ENCODE data around the gene WDR75.
A peak's percentile ranks its signal among the peaks of the same experiment; 100 is the strongest.
"Not testable (repeated sequence)": the region's sequence is repeated elsewhere in the genome, so short reads cannot be mapped to it uniquely, and the experiment has no call there.

Gene WDR75

DNA sequence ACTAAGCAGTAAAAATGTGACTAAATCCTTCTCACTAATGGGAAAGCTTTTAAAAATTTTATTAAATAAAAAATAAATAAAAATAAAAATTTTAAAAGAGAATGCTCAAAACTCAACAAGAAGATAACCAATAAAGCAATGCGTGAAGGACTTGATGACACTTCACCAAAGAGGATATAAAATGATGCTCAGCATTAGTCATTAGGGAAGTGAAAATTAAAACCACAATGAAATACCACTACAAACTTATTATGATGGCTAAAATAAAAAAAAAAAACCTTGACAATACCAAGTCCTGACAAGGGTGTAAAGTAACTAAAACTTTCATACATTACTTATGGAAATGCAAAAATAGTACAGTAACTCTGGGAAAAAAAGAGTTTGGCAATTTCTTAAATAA is 3.3 kb upstream of the WDR75 start:
- in situ Hi-C loops (cut with MboI; ENCODE audit: low pct_unique_long_range_greater_than_20kb, low sequenced_read_pairs) = no loop called here
- no peak for DNase-seq

DNA sequence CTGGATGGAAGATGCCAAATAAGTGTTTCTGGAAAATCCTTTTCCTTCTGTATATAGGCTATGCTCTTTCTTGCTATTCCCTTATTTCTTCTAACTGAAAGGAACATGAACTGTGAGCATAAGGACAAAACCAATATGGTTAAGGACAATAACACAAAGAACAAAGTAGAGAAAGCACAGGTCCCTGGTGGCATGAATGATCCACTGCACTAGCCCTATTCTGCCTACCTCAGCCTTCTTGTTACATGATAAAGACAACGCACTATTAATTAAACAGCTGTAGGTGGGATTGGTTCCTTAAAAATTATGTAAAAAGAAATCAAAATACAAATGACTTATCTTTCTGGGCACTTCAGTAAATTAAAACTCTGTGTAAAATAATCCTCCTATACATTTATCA is 1.9 kb upstream of the WDR75 start:
- in situ Hi-C loops (cut with MboI; ENCODE audit: low pct_unique_long_range_greater_than_20kb, low sequenced_read_pairs) = no loop called here

GRCh38 chr2:189440644-189440946 is 679 bp upstream of the WDR75 start:
- DNase-seq = no peak
- in situ Hi-C loops (cut with MboI; ENCODE audit: low pct_unique_long_range_greater_than_20kb, low sequenced_read_pairs) = no loop called here

More for the DNA sequence above, 1.9 kb upstream of the WDR75 start:
- peak; percentile 15 for DNase-seq

GRCh38 chr2:189441709-189442074 is 418 bp downstream of the WDR75 start:
- no peak for DNase-seq
- in situ Hi-C loops (cut with MboI; ENCODE audit: low pct_unique_long_range_greater_than_20kb, low sequenced_read_pairs) = no loop called here

DNA sequence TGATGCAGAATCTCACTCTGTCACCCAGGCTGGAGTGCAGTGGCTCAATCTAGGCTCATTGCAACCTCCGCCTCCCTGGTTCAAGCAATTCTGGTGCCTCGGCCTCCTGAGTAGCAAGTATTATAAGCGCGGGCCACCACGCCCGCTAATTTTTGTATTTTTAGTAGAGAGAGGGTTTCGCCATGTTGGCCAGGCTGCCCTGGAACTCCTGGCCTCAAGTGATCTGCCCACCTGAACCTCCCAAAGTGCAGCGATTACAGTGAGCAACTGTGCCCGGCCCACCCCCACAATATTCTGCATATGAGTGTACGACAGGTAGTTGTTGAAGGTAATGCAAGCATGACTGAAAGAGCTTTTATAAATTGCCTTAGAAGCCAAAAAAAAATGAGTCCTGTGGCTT is 1.2 kb downstream of the WDR75 start:
- in situ Hi-C loops (cut with MboI; ENCODE audit: low pct_unique_long_range_greater_than_20kb, low sequenced_read_pairs) = no loop called here
- DNase-seq = no peak

DNA sequence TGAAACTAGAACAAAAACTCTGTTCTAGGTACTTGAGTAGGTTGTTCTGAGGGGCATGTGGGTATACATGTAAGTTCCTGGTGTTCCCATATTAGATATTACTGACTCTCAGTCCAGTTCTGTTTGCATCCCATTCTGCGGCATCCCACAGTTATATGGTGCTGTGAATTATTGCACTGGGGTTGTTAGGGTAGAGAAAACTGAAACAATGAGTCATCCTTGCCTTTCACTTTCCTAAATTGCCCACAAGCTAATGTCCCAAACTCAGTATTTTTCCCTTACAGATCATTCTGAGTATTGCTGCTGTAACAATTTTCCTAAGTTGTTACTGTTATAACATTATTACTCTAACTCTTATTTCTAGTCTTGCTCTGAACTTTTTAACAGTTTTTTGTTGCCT is 3.0 kb downstream of the WDR75 start:
- no peak for DNase-seq
- in situ Hi-C loops (cut with MboI; ENCODE audit: low pct_unique_long_range_greater_than_20kb, low sequenced_read_pairs) = no loop called here

DNA sequence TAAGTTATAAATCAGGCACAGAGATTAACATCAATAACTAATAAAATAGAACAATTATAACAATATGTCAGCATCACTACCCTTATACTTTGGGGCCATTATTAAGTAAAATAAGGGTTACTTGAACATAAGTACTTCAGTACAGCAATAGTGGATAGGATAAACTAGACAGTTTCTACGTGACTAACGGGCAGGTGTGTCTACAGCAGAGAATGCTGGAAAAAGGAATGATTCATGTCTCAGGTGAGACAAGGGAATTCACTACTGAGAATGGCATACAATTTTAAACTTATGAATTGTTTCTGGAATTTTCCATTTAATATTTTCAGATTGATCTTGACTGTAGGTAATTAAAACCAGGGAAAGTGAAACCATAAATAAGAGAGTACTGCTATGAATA is 5.5 kb downstream of the WDR75 start:
- in situ Hi-C loops (cut with MboI; ENCODE audit: low pct_unique_long_range_greater_than_20kb, low sequenced_read_pairs) = no loop called here
- no peak for DNase-seq

DNA sequence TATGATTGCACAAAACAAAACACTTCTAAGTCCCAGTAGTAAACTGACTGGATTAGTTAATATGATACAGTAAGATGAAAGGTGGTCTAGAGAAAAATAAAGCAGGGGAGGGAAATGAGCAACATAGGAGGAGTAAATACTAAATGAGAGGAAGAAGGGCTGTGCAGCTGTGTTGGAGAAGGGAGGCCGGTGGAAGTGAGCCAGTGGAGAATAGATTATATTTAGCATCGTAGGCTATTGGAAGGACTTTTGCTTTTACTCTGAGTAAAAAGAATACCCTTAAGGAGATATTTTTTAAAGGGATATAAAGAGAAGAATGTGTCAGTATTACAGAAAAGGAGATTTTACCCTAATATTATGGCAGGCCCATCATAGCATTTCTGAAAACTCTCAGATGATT is 12.7 kb downstream of the WDR75 start:
- DNase-seq = no peak
- in situ Hi-C loops (cut with MboI; ENCODE audit: low pct_unique_long_range_greater_than_20kb, low sequenced_read_pairs) = no loop called here

DNA sequence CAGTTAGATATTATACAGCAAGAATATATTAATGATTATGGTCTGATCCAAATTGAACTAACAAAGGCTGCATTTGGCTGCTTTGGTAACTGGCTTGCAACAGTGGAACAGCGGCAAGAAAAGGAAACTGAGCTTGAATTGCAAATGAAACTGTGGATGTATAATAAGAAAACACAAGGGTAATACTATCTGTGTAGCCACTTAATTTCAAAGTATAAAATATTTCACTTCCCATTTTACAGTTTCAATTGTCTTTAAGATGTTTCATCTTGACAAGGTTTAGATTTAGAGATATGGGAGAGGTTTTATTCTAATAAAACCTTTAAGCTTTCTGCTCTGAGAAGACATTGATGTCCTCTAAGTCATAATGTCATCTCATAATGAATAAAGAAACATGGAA is 23.8 kb downstream of the WDR75 start:
- DNase-seq = no peak
- in situ Hi-C loops (cut with MboI; ENCODE audit: low pct_unique_long_range_greater_than_20kb, low sequenced_read_pairs) = no loop called here

DNA sequence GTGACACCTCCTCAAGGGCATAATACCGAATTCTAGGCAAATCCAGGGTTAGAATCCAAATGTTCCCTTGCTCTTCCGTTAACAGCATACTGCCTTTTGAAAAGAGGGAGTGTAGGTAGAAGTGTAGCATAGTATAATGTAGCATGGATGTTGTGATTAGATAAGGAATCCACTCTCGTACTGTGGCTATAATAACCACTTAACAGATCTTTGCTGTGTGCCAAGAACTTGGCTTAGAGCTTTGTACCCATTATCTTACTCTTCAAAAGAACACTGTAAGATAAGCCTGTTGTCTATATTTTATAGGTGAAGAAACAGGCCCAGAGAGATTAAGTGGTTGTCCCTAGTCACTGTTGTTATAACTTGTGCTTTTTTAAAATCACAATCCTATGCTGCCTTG is 24.2 kb downstream of the WDR75 start:
- DNase-seq = no peak
- in situ Hi-C loops (cut with MboI; ENCODE audit: low pct_unique_long_range_greater_than_20kb, low sequenced_read_pairs) = no loop called here

GRCh38 chr2:189466046-189466445 is 24.8 kb downstream of the WDR75 start:
- in situ Hi-C loops (cut with MboI; ENCODE audit: low pct_unique_long_range_greater_than_20kb, low sequenced_read_pairs) = no loop called here
- DNase-seq = no peak

DNA sequence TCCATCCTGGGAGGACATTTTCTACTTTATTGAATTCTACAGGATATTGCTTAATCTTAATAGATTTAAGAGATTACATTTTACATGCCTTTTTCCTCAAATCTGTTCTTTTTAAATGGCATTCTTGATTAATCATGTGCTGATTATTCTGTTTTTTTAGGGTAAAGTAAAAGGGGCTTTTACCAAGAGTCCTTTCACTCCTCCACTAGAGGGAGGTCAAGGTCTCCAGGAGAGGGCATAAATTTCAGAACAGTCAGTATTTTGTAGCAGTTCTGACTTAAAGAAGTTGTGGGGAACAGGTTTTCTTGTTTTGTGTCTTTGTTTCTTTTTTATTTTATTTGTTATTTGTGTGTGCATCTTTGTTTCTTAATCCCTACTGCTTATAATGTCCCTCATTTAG is 25.4 kb downstream of the WDR75 start:
- in situ Hi-C loops (cut with MboI; ENCODE audit: low pct_unique_long_range_greater_than_20kb, low sequenced_read_pairs) = no loop called here
- DNase-seq = peak; percentile 33

DNA sequence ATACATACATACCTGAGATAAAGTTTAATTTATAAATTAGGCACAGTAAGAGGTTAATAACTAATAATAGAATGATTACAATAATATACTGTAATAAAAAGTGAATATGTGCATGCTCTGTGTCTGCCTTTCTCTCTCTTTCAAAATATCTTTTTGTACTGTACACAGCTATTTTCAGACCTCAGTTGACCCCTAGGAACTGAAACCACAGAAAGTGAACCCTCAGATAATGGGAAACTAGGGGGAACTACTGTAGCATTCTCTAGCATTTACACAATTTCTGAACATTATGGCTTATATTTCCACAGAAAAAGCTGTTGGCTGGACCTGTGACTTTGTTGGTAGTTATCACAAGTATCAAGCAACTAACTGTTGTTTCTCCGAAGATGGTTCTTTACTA is 25.9 kb downstream of the WDR75 start:
- DNase-seq = no peak
- in situ Hi-C loops (cut with MboI; ENCODE audit: low pct_unique_long_range_greater_than_20kb, low sequenced_read_pairs) = no loop called here

DNA sequence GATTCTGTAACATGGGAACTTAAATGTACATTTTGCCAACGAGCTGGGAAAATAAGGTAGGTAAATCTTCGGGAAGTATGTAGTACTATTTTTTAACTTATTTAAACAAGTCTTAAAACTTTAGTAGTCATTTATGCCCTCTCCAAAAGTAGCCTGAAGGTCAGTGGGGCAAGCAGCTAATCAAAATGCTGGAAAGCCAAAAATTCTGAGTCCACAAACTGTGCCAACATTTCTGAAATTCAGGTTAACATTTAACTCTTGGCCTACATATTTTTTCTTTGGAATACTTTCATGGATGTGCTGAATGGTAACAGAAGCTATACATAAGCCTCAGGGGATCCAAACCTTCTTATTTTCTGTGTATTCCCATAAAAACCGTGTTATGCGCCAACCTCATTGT is 26.3 kb downstream of the WDR75 start:
- in situ Hi-C loops (cut with MboI; ENCODE audit: low pct_unique_long_range_greater_than_20kb, low sequenced_read_pairs) = no loop called here
- DNase-seq = no peak

- in situ Hi-C loops (cut with MboI; ENCODE audit: low pct_unique_long_range_greater_than_20kb, low sequenced_read_pairs) = no loop called here
- DNase-seq = no peak
These were observed 33.3 kb downstream of the WDR75 start for GRCh38 chr2:189474526-189474925.

DNA sequence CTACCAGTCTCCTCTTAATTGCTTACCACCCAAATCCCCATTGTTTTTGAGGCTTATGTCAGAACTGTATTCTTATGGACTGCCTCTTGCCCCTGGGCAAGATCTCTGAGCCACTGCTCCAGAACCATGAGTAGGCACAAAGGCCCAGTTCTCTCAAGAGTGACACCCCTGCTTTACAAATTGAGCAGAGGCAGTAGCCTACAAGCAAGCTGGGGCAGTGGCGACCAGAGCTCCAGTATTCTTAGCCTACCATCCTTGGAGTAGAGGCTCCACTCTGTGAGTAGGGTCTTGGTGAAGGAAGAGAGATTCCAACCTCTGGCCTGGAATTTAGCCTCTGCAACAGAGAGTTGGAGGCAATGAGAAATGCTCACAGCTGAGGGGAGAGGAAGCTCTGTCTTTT is 36.5 kb downstream of the WDR75 start:
- in situ Hi-C loops (cut with MboI; ENCODE audit: low pct_unique_long_range_greater_than_20kb, low sequenced_read_pairs) = no loop called here
- no peak for DNase-seq

DNA sequence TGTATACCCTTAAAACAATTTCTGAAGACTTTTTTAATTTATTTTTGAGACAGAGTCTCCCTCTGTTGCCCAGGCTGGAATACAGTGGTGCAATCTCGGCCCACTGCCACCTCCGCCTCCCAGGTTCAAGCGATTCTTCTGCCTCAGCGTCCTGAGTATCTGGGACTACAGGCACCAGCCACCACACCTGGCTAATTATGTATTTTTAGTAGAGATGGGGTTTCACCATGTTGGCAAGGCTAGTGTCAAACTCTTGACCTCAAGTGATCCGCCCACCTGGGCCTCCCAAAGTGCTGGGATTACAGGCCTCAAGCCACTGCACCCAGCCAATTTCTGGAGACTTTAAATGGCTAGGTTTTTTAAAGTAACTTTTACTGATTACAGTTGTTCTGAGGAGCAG is 37.0 kb downstream of the WDR75 start:
- DNase-seq; in situ Hi-C loops (cut with MboI; ENCODE audit: low pct_unique_long_range_greater_than_20kb, low sequenced_read_pairs): not testable (repeated sequence)

DNA sequence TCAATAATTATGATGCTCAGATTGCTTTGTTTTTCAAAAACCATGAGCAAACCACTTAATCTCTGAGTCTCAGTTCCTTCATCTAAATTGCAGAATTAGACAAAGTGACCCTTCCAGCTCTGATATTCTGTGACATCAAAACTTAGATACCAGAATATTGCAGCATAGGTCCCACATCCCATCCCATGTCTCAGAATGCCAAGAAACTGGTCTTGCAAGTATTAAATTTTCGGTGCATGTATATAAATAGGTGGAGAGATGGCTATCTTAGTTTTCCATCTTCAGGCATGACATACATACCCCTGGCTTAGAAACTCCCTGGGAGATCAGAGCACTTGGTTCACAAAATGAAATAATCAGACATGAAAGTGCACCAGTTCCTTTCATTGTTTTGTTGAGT is 39.8 kb downstream of the WDR75 start:
- DNase-seq = no peak
- in situ Hi-C loops (cut with MboI; ENCODE audit: low pct_unique_long_range_greater_than_20kb, low sequenced_read_pairs) = no loop called here

DNA sequence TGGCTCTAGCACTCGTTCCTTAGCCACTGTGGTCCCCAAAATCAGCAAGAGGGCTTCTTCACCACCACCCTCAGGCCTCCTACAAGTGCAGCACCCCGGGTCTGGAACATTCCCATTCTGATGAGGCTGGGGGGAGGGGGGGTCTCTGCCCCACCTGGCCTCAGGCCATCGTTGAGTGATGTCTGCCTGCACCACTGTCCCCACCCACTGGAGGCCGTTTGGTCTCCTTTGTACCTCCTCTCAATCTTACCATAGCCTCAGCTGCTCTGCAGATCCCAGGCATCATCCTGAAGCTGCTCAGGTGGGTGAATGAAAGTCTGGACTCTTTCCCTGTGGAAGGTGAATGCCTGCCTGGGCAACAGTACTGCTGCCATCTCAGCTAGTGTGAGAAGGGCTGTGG is 42.3 kb downstream of the WDR75 start:
- in situ Hi-C loops (cut with MboI; ENCODE audit: low pct_unique_long_range_greater_than_20kb, low sequenced_read_pairs) = no loop called here
- DNase-seq = no peak

DNA sequence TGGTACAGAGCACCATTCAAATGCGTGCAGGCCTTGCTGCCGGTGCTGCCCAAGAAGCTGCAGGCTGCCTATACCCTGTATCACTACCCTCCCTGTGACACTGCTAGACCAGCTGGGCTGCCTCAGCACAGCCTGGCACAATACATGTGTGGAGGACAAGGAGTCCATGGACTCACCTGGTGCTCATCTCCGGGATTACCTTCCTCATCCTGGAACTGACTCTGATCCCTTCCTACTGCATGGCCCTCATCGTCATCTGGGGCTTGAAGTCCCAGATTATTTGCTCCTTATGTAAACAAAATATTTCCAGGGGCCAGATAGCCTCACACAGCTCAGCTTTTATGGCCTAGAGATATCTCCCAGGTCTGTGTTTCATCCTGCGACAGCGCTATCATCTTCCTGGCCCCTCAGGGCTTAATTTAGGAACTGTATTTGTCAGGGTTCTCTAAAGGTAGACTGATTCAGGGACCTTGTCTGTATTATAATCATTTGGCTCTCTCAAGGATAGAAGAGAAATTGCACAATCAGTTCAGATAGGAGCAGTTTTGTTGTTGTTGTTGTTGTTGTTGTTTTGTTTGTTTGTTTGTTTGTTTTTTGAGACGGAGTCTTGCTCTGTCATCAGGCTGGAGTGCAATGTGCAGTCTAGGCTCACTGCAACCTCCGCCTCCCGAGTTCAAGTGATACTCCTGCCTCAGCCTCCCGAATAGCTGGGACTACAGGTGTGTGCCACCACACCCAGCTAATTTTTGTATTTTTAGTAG is 42.9 kb downstream of the WDR75 start:
- no peak for DNase-seq
- in situ Hi-C loops (cut with MboI; ENCODE audit: low pct_unique_long_range_greater_than_20kb, low sequenced_read_pairs) = no loop called here

- in situ Hi-C loops (cut with MboI; ENCODE audit: low pct_unique_long_range_greater_than_20kb, low sequenced_read_pairs) = no loop called here
- DNase-seq = no peak
These were observed 43.9 kb downstream of the WDR75 start for GRCh38 chr2:189485146-189485545.

Data from KBM-7 (cell line).